ENCODE measurements around the gene ESPL1.

DNA sequence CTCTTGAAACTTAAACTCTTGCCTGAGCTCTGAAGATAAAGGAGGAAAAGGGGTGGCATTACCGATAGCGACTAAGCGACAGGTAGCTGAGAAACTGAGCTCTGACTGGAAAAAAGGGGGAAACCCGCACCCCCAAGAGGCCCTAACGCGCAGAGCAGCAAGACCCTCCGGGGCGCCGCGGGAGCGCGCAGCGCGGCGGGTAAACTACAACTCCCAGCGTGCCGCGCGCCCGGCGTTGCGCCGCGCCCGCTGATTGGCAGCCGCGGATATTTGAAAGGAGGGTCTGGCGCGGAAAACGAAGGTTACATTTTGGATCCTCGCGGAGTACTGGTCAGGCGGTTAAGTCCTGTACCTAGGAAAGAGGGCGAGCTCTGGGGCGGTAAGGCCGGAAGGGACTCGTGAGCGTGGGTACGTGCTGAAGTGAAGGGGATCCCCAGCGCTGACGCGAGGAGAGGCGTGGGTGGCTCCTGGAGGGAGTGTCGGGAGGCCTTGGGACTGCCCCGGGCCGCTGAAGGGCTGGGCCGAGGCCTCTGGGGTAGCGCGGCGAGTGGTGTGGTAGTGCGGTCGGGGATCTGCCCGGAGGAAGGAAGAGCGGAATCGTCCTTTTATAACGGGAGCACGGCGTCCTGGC, at the start of gene ESPL1:
- TF ChIP-seq, protein P1, sequence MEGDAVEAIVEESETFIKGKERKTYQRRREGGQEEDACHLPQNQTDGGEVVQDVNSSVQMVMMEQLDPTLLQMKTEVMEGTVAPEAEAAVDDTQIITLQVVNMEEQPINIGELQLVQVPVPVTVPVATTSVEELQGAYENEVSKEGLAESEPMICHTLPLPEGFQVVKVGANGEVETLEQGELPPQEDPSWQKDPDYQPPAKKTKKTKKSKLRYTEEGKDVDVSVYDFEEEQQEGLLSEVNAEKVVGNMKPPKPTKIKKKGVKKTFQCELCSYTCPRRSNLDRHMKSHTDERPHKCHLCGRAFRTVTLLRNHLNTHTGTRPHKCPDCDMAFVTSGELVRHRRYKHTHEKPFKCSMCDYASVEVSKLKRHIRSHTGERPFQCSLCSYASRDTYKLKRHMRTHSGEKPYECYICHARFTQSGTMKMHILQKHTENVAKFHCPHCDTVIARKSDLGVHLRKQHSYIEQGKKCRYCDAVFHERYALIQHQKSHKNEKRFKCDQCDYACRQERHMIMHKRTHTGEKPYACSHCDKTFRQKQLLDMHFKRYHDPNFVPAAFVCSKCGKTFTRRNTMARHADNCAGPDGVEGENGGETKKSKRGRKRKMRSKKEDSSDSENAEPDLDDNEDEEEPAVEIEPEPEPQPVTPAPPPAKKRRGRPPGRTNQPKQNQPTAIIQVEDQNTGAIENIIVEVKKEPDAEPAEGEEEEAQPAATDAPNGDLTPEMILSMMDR (conservative IDR thresholded peaks at IDR 0.05; ENCODE audit: low read length) = peak; percentile 83
- no peak for TF ChIP-seq EZH2phosphoT487 (IDR thresholded peaks at IDR 0.05; ENCODE audit: borderline replicate concordance, low read depth, low read length)

Measured in OCI-LY7 (cell line).